ENCODE data around the gene KANSL3.

Gene KANSL3

DNA sequence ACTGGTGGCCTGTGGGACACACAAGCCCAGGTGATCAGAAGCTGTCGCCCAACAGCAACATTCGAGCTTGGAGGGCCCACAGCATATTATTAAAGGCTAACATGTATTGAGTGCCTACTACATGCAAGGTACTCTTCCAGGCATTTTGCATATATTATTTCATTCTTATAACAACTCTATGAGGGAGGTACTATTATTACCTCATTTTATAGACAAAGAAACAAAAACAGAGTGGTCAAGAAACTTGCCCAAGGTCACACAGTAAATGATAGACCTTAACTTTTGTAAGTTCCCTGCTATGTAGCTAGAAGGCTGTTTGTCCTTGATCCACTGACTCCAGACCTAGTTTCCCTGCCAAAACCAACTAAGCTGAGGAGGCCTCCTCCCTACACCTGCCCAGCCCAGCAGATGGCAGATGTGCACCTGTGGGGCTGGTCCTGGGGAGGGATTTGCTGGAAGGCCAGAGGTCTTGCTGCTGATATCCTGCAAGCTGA, 35.7 kb downstream of the KANSL3 start:
- H3K4me1 ChIP-seq (ENCODE audit: control insufficient read depth, insufficient read depth, low read length), result no peaks in the 10 kb centered on the region
- no peak overlapping the region for H3K27ac ChIP-seq (ENCODE audit: low read depth, low read length)
- H3K9me3 ChIP-seq (ENCODE audit: control insufficient read depth, insufficient read depth, low read length), result no peaks in the 10 kb centered on the region
- H3K4me3 ChIP-seq (ENCODE audit: low read depth, low read length), result no peak overlapping the region
- H3K27me3 ChIP-seq (ENCODE audit: control insufficient read depth, insufficient read depth, low read length), result no peaks in the 10 kb centered on the region
- H3K36me3 ChIP-seq (ENCODE audit: control insufficient read depth, insufficient read depth, low read length), result peaks cover 94% of the 10 kb centered on the region
- H3K9ac ChIP-seq (ENCODE audit: low read depth, low read length), result no peak overlapping the region

DNA sequence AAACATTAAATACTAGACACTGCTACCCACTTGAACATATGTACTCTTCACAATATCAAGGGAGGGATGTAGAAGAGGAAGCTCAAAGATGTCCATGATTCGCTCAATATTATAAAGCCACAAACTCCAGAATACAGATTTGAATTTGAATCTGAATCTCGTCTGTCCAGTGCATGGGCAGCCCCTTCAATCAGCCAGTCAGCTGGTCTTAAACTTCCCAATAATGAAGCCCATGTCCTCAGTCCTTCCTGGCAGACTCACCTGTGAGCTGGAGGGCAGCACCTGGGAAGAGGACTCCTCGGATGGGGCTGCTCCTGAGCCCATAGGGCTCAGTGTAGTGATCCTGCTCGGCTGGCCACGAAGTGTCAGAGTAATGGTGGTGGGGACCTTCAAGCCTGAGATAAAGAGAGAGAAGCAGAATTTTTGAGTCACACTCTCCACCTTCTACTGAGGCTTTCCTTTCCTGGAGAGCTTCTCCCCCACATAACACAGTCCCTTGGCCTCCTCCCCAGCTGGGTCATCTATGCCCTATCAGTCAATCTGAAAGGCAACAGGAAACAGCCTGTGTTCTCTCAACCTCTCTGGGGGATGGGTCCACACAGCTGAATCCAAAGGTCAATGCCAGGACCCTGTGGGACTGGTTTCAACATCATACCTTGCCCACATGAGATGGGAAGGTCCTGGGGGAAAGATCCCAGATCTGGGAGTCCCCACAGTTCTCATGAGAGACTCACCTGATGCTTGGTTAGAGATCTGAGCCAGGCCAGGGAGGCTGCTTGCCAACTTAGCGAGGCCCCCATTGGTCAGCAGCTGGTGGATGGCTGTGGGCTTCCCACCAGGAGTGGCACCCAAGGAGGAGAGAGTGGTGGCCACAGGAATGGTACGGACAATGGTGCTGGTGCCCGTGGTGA, 36.5 kb downstream of the KANSL3 start:
- Histone ChIP-seq H3K4me3 (ENCODE audit: low read depth, low read length) (no peak overlapping the region), H3K36me3 (ENCODE audit: control insufficient read depth, insufficient read depth, low read length) (peaks cover 93% of the 10 kb centered on the region), H3K4me1 (ENCODE audit: control insufficient read depth, insufficient read depth, low read length) (no peaks in the 10 kb centered on the region), H3K27ac (ENCODE audit: low read depth, low read length) (no peak overlapping the region), H3K9ac (ENCODE audit: low read depth, low read length) (no peak overlapping the region), H3K27me3 (ENCODE audit: control insufficient read depth, insufficient read depth, low read length) (no peaks in the 10 kb centered on the region), H3K9me3 (ENCODE audit: control insufficient read depth, insufficient read depth, low read length) (no peaks in the 10 kb centered on the region)

DNA sequence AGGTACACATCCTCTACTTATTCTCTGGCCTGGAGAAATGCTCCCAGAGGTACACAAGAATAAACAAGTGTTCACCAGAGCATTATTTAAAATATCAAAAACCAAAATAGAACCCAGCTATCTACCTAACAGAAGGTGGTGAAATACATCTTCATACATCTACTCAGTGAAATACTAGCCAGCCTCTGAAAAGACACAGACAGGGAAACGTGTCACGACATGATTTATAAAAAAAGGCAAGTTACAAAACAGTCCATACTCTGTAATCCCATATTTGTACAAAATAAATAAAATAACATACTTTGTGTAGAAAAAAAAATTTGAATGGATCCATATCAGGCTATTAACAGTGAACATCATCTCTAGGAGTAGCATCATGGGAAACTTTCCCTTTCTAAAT, 38.2 kb downstream of the KANSL3 start:
- no peaks in the 10 kb centered on the region for H3K4me1 ChIP-seq (ENCODE audit: control insufficient read depth, insufficient read depth, low read length)
- H3K27ac ChIP-seq (ENCODE audit: low read depth, low read length), result no peak overlapping the region
- H3K27me3 ChIP-seq (ENCODE audit: control insufficient read depth, insufficient read depth, low read length), result no peaks in the 10 kb centered on the region
- no peak overlapping the region for H3K9ac ChIP-seq (ENCODE audit: low read depth, low read length)
- peaks cover 93% of the 10 kb centered on the region for H3K36me3 ChIP-seq (ENCODE audit: control insufficient read depth, insufficient read depth, low read length)
- H3K9me3 ChIP-seq (ENCODE audit: control insufficient read depth, insufficient read depth, low read length), result no peaks in the 10 kb centered on the region
- H3K4me3 ChIP-seq (ENCODE audit: low read depth, low read length), result no peak overlapping the region

DNA sequence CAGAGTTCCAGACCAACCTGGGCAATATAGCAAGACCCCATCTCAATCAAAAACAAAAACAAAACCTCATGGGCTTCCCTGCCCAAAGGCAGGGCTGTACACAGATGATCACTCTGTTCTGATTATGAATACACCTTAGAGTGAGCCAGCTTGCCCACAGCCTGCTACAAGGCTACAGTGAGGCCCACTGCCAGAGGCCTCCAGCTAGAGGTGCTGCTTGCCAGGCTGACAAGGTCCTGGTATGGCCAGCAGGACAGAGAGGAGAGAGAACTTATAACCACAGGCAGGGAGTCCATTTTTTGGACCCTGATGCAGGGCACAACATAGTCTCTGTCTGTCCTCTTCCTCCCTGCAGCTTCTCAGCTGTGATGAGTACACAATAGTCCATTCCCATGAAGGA, 41.5 kb downstream of the KANSL3 start:
- Histone ChIP-seq H3K27ac (ENCODE audit: low read depth, low read length) (no peak overlapping the region), H3K4me3 (ENCODE audit: low read depth, low read length) (no peak overlapping the region), H3K4me1 (ENCODE audit: control insufficient read depth, insufficient read depth, low read length) (no peaks in the 10 kb centered on the region), H3K9ac (ENCODE audit: low read depth, low read length) (no peak overlapping the region), H3K9me3 (ENCODE audit: control insufficient read depth, insufficient read depth, low read length) (no peaks in the 10 kb centered on the region), H3K27me3 (ENCODE audit: control insufficient read depth, insufficient read depth, low read length) (no peaks in the 10 kb centered on the region), H3K36me3 (ENCODE audit: control insufficient read depth, insufficient read depth, low read length) (peaks cover 84% of the 10 kb centered on the region)

DNA sequence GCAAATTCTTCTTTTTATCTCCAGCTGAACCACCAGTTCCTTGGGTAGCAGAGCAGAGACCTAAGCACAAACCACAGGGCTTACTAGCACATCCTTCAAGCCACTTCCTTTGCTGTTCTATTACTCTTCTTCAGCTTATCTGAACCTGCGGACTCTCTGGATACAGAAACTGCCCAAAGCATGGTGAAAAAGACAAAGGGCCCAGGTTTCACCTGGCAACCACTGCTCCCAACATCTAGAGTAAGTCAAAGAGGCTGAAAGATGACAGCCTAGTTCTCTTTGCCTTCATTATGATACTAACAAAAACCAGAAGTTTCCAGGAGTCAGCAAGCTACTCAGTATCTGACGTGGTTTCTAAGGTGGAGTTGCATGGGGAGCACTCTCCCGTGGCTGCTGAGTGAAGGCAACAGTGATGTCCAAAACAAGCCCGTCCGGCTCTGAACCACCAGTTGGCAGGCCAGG, 43.4 kb downstream of the KANSL3 start:
- Histone ChIP-seq H3K9me3 (ENCODE audit: control insufficient read depth, insufficient read depth, low read length) (no peaks in the 10 kb centered on the region), H3K36me3 (ENCODE audit: control insufficient read depth, insufficient read depth, low read length) (peaks cover 65% of the 10 kb centered on the region), H3K27ac (ENCODE audit: low read depth, low read length) (no peak overlapping the region), H3K27me3 (ENCODE audit: control insufficient read depth, insufficient read depth, low read length) (no peaks in the 10 kb centered on the region), H3K4me1 (ENCODE audit: control insufficient read depth, insufficient read depth, low read length) (no peaks in the 10 kb centered on the region), H3K4me3 (ENCODE audit: low read depth, low read length) (no peak overlapping the region), H3K9ac (ENCODE audit: low read depth, low read length) (no peak overlapping the region)

DNA sequence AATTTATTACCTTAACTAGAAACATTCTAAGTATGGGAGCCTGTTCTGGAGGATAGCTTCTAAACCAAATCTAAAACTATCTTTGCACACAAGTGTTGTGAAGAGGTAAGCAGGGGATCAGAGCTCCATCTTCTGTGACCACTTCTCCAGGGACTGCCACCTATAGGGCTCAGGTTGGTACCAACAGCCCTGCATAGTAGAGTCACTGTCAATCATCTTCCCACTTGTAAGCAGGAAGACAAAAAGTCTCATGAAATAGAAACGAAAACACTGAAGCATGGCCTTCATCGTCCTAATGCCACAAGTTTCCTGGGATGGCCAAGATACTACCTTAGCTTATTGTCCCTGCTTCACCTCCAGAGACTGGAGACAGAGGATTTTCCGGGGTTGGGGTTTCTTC, 43.8 kb downstream of the KANSL3 start:
- Histone ChIP-seq H3K27ac (ENCODE audit: low read depth, low read length) (no peak overlapping the region), H3K9me3 (ENCODE audit: control insufficient read depth, insufficient read depth, low read length) (no peaks in the 10 kb centered on the region), H3K36me3 (ENCODE audit: control insufficient read depth, insufficient read depth, low read length) (peaks cover 61% of the 10 kb centered on the region)

DNA sequence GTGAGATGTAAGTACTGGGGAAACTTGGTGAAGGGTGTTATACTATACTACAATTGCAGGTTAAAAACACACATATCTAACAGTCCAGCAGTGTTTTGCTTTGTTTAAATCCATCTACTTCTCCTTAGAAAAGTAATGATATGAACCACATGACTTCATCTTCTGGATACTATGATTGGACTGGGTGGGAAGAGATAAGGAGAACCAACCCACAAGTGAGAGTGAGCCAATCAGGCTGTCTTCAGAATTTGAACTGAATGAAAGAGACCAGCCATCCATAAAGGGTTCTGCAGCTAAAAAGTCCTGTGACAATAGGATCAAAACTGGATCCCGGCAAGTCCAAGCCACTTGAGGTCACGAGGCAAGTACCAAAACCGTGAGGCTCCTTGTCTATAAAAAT, 46.6 kb downstream of the KANSL3 start:
- Histone ChIP-seq H3K4me3 (ENCODE audit: low read depth, low read length) (no peak overlapping the region), H3K4me1 (ENCODE audit: control insufficient read depth, insufficient read depth, low read length) (peaks cover 9% of the 10 kb centered on the region), H3K9ac (ENCODE audit: low read depth, low read length) (no peak overlapping the region), H3K9me3 (ENCODE audit: control insufficient read depth, insufficient read depth, low read length) (no peaks in the 10 kb centered on the region), H3K27me3 (ENCODE audit: control insufficient read depth, insufficient read depth, low read length) (no peaks in the 10 kb centered on the region), H3K27ac (ENCODE audit: low read depth, low read length) (no peak overlapping the region), H3K36me3 (ENCODE audit: control insufficient read depth, insufficient read depth, low read length) (peaks cover 38% of the 10 kb centered on the region)

More for the DNA sequence above, 43.8 kb downstream of the KANSL3 start:
- Histone ChIP-seq H3K4me1 (ENCODE audit: control insufficient read depth, insufficient read depth, low read length) (no peaks in the 10 kb centered on the region), H3K9ac (ENCODE audit: low read depth, low read length) (no peak overlapping the region), H3K27me3 (ENCODE audit: control insufficient read depth, insufficient read depth, low read length) (no peaks in the 10 kb centered on the region), H3K4me3 (ENCODE audit: low read depth, low read length) (no peak overlapping the region)

DNA sequence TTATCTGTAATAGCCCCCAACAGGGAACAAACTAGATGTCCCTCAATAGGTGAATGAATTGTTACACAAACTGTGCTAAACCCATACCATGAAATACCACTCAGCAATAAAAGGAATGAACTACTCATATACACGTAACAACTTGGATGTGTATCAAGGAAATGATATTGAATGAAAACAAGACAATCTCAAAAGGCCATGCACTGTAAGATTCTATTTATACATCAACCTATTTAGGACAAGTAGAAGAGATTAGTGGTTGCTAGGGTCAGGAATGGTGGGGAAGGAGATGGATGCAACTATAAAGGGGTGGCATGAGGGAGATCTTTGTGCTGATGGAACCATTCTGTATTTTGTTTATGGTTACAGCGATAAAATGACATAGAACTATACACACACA, 47.1 kb downstream of the KANSL3 start:
- Histone ChIP-seq H3K9ac (ENCODE audit: low read depth, low read length) (no peak overlapping the region), H3K36me3 (ENCODE audit: control insufficient read depth, insufficient read depth, low read length) (peaks cover 34% of the 10 kb centered on the region), H3K4me1 (ENCODE audit: control insufficient read depth, insufficient read depth, low read length) (peaks cover 9% of the 10 kb centered on the region), H3K9me3 (ENCODE audit: control insufficient read depth, insufficient read depth, low read length) (no peaks in the 10 kb centered on the region), H3K4me3 (ENCODE audit: low read depth, low read length) (no peak overlapping the region), H3K27me3 (ENCODE audit: control insufficient read depth, insufficient read depth, low read length) (no peaks in the 10 kb centered on the region), H3K27ac (ENCODE audit: low read depth, low read length) (no peak overlapping the region)

DNA sequence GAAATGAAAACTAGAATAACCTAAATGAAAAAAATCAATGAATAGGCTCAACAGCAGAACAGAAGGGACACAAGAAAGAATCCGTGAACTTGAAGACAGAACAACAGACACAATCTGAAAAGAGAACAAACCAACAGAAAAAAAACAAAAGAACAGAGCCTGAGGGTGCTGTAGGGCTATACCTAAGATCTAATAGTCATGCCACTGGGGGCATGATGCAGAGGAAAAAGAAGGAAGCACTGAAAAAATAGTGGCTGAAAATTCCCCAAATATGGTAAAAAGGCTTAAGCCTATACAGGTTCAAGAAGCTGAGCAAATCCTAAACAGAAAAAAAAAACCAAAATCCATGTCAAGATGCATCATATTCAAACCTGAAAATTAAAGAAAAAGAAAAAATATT, 50.3 kb downstream of the KANSL3 start:
- Histone ChIP-seq H3K27ac (ENCODE audit: low read depth, low read length) (no peak overlapping the region), H3K4me1 (ENCODE audit: control insufficient read depth, insufficient read depth, low read length) (peaks cover 9% of the 10 kb centered on the region), H3K4me3 (ENCODE audit: low read depth, low read length) (no peak overlapping the region), H3K27me3 (ENCODE audit: control insufficient read depth, insufficient read depth, low read length) (no peaks in the 10 kb centered on the region), H3K9ac (ENCODE audit: low read depth, low read length) (no peak overlapping the region), H3K36me3 (ENCODE audit: control insufficient read depth, insufficient read depth, low read length) (peaks cover 1% of the 10 kb centered on the region), H3K9me3 (ENCODE audit: control insufficient read depth, insufficient read depth, low read length) (no peaks in the 10 kb centered on the region)

DNA sequence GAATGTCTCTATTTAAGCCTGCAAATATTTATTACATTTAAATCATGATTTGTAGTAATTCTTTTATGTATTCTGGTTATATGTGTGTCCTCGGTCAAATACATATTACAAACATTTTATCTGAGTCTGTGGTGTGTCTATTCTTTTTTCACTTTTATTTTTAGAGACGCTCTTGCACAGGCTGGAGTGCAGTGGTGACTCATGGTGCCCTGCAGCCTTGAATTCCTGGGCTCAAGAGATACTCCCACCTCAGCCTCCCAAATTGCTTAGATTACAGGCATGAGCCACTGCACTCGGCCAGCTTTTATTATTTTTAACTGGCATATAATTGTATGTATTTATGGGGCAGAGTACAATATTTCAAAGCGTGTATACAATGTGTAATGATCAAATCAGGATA, 54.1 kb downstream of the KANSL3 start:
- Histone ChIP-seq H3K9me3 (ENCODE audit: control insufficient read depth, insufficient read depth, low read length) (no peaks in the 10 kb centered on the region), H3K27ac (ENCODE audit: low read depth, low read length) (no peak overlapping the region), H3K36me3 (ENCODE audit: control insufficient read depth, insufficient read depth, low read length) (no peaks in the 10 kb centered on the region), H3K9ac (ENCODE audit: low read depth, low read length) (no peak overlapping the region), H3K27me3 (ENCODE audit: control insufficient read depth, insufficient read depth, low read length) (no peaks in the 10 kb centered on the region), H3K4me3 (ENCODE audit: low read depth, low read length) (no peak overlapping the region), H3K4me1 (ENCODE audit: control insufficient read depth, insufficient read depth, low read length) (peaks cover 9% of the 10 kb centered on the region)

DNA sequence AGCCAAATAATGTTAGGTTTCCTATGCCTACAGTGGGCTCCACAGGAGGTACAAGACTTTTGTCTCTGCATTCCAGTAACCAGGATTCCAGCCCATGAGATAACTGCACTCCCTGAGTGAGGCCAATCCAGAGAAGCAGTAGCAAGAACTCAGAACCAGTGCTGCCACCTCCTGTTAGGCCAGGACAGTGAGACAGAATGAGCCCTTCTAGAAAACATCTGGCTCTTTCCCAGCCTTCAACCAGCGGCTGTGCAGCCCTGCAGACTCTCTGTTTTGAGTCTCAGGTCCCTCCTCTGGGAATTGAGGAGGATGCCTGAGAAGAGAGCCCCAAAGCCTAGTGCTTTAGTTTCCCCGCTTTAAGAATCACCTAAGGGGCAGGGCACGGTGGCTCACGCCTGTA, 57.3 kb downstream of the KANSL3 start:
- H3K36me3 ChIP-seq (ENCODE audit: control insufficient read depth, insufficient read depth, low read length), result no peaks in the 10 kb centered on the region
- no peak overlapping the region for H3K9ac ChIP-seq (ENCODE audit: low read depth, low read length)
- H3K4me1 ChIP-seq (ENCODE audit: control insufficient read depth, insufficient read depth, low read length), result no peaks in the 10 kb centered on the region
- no peak overlapping the region for H3K4me3 ChIP-seq (ENCODE audit: low read depth, low read length)
- H3K27me3 ChIP-seq (ENCODE audit: control insufficient read depth, insufficient read depth, low read length), result no peaks in the 10 kb centered on the region
- H3K9me3 ChIP-seq (ENCODE audit: control insufficient read depth, insufficient read depth, low read length), result no peaks in the 10 kb centered on the region
- H3K27ac ChIP-seq (ENCODE audit: low read depth, low read length), result no peak overlapping the region

Data from HUES48 (cell line).